ENCODE data around the gene PLEKHA1.

DNA sequence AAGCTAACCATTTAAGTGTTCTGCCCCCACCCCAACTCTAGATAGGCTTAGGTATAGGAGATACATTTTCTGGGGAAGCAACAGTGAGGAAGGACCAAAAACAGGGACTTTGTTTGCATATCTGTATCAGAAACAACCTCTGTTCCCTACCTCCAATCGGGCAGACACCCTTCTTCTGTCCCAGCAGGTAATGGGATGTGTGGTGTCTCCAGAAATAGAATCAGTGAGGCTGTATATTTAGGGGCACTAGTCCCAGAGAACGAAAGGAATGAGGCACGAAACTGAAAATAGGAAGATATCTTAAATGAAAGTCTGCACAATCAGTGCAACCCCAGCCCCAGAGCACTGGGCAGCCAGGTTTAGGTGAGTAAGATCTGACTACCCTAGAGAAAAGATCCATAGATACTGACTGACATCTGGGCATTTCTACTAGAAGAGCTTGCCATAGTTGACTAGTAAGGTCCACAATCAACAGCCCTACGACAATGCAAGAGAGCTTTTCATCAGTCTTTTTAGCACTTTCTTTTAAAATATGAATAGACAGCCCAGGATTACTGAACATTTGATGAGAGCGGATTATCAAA, 28.1 kb downstream of the PLEKHA1 start:
- TF ChIP-seq FOXM1 (IDR thresholded peaks at IDR 0.05; ENCODE audit: borderline replicate concordance) (no peak), FOXK2 (IDR thresholded peaks at IDR 0.05) (no peak), CTBP1 (IDR thresholded peaks at IDR 0.05; ENCODE audit: borderline replicate concordance) (no peak), L3MBTL2 (conservative IDR thresholded peaks at IDR 0.05) (no peak), SUZ12 (IDR thresholded peaks at IDR 0.05) (no peak)
